HG03280 (cell line): ENCODE data around the gene CTNNA2.
"Not testable (repeated sequence)": the region's sequence is repeated elsewhere in the genome, so short reads cannot be mapped to it uniquely, and the experiment has no call there.

Source experiments
- ATAC-seq: cut with Tn5 transposase; IDR thresholded peaks from one replicate; pipeline ENCODE4 v1.9.1; 2021; ENCODE audit warnings: mild to moderate bottlenecking, moderate library complexity; ENCODE audit not compliant: unreplicated experiment

CTNNA2 gene

GRCh38 chr2:80068038-80068731 is 555.3 kb downstream of the CTNNA2 start:
- ATAC-seq, result no peak

- ATAC-seq, result no peak
Observed at GRCh38 chr2:80070587-80070986, 557.7 kb downstream of the CTNNA2 start.

- ATAC-seq, result no peak
Observed at GRCh38 chr2:80071941-80072340, 559.1 kb downstream of the CTNNA2 start.

DNA sequence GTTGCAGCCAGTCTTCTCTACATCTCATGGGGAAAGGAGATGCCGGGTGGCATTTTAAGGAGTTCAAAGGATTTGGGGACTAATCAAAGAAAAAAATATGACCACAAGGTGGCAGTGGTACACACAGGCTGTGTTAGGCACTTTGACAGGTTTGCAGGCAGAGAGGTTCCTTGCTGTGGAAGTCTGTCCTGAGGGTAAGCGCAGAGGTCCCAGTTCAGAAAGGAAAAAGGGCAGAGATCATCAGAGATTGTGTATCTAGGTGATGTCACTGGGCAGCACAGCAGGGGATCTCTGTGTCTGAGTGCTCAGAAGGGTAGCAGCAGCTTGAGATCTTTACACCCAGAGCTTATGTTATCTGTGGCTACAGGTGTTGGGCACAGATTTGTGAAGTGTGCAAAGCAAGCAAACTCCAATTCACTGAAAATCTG is 560.3 kb downstream of the CTNNA2 start:
- peak; percentile 71 for ATAC-seq

DNA sequence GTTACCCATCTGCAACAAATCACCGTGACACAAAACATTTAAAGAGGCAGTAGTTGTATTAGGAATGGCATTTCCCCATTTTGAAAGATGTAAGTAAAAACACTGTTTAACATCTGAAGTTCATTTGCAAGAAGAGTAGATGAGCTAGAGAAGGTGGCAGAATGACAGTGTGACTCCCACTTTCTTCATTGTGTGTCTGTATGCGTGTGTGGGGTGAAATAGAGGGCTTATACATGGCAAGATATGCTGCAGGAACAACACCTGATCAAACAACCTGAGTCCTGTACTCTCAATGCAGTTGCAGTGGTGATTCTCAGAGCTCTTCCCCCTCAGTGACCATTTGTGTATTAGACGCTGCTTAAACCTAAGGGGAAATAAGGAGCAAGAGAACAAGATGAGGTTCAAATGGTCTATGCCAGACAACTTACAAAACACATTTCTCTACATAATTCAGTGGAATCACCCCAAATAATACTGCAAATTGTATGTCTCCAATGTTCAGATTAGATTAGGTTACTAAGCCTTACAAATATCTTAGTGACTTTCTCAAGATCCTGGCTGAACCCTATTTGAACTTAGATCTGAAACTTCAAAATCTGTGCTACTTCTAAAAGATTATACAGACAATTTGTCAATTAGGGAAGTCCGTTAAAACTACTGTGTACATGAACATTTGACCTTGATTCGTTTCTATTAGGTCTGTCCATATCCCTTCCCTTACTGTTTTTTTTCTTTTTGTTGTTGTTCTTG is 561.6 kb downstream of the CTNNA2 start:
- ATAC-seq, result no peak

DNA sequence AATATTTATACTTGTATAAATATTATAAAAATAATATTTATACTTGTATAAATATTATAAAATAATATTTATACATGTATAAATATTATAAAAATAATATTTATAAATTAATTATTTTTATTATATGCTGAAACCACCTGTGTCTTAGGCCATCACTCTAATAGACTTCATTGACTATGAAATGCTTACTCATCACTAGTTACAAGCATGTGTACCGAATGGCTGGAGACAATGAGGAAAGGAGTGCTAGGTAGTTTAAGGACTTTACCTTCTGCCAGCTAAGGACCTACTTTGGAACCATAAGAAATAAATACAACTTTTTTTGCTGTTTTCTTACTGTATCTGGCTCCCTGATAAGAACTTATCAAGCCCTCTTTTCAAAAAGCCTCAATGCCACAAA is 562.9 kb downstream of the CTNNA2 start:
- no peak for ATAC-seq

GRCh38 chr2:80078290-80079036 is 565.6 kb downstream of the CTNNA2 start:
- no peak for ATAC-seq

DNA sequence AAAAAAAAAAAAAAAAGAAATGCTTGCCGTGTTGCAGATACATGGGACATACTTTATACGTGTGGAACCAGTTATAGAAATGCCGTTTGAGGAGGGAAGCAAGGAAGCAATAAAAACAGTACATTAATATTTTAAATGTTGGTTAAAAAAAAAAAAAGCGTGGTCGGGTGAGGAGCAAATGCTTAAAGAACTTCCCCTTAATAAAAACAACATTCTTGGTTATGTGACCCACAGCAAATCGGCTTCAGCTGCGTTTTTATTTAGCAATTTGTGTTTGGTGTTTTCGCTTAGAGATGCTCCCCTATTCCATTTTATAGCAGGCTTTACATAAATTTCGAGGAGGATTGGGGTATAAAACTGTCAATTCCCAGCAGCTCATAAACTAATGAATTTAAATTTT is 568.1 kb downstream of the CTNNA2 start:
- ATAC-seq, result no peak

- no peak for ATAC-seq
Observed at GRCh38 chr2:80086831-80087230, 574.0 kb downstream of the CTNNA2 start.

- no peak for ATAC-seq
Observed at GRCh38 chr2:80091237-80091636, 578.4 kb downstream of the CTNNA2 start.

- no peak for ATAC-seq
Observed at GRCh38 chr2:80092474-80092873, 579.6 kb downstream of the CTNNA2 start.

DNA sequence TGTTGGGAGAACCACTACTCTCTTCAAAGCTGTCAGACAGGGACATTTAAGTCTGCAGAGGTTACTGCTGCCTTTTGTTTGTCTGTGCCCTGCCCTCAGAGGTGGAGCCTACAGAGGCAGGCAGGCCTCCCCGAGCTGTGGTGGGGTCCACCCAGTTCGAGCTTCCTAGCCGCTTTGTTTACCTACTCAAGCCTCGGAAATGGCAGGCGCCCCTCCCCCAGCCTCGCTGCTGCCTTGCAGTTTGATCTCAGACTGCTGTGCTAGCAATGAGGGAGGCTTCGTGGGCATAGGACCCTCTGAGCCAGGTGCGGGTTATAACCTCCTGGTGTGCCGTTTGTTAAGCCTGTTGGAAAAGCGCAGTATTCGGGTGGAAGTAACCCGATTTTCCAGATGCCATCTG is 585.7 kb downstream of the CTNNA2 start:
- ATAC-seq, result not testable (repeated sequence)

DNA sequence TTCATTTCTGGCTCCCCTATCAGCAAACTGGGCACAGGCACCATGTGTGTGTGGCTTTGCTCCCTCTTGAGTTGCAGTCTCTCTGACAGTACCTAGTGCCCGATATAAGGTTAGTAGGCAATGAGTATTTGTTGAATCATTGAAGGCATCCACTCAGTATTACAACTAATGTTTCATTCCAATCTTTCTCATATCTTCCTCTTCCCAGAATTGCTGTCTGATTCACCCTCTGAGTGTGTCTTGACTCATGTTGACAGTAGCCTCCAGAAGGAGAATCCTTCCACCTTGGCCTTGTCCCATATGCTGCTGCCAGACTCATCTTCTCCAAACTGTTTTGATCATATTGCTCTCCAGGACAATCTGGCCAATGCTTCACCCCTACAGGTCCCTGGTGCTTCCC is 589.2 kb downstream of the CTNNA2 start:
- ATAC-seq, result no peak

DNA sequence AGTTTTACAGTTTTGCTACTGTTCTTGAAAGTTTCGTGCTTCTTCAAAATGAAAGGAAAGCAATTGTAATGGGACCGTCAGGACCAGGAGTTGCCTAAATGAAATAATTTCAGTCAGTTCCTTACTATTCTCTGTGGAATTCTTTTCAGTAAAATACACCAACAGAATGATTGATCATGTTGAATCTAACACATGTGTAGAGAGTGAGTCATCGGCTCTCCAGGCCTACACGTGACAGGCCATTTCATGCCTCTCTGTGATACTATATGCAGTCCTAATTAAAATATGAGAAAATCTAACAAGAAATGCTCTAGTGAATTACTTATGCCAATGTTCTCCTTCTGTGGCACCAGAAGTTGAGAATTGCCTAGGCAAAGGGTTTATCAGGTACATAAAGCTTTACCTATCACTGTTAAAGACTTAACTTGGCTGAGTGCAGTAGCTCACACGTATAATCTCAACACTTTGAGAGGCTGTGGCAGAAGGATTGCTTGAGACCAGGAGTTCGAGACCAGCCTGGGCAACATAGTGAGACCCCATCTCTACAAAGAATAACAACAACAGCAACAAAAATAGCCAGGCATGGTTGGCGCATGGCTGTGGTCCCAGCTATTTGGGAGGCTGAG is 592.3 kb downstream of the CTNNA2 start:
- ATAC-seq, result no peak

DNA sequence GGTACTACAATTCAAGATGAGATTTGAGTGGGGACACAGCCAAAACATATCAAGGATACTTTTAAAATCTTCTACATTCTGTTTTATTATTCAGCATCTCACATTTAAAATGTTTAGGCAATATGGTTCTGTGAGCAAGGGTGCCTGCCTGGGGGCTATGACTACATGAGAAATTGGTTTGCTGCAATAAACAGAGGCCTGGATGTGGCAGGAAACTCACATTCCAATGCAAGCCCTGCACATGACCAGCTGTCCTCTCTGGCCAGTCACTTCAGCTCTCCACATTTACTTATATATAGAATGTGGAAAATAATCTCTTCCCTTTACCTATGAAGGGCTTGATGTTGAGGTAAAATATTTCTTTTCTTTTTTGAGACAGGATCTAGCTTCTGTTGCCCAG is 598.3 kb downstream of the CTNNA2 start:
- ATAC-seq, result no peak

DNA sequence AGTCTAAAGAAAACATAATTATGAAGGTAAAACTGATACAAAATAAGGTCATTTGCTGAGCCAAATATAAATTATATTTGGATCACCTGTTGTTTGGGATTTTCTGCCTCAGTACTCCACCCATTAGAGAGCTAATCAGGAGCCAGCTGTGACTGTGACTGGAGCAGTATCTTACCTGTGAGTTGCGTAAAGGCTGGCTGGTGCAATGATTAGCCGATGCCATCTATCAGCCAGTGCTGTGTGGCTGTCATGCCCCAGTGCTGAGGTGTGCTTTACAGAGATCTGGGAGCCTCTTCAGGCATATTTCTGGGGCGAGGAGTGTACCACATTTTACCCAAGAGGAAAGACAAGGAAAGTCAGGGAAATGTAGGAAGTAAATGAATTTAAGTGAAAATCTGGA is 599.9 kb downstream of the CTNNA2 start:
- ATAC-seq, result no peak

DNA sequence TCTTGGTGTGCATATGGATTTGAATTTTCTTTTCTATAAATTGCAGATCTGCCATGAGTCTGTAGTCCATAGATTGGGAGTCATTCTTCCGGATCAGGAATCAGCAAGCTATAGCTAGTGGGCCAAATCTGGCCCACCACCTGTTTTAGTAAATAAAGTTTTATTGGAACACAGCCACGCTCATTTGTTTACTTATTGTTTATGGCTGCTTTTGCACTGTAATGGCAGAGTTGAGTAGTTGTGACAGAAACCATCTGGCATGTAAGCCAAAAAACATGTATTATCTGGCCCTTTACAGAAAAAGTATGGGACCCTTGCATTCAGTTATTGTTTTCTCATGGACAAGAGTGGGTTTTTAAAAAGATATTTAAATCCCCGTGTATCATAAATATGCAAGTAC is 600.5 kb downstream of the CTNNA2 start:
- no peak for ATAC-seq

DNA sequence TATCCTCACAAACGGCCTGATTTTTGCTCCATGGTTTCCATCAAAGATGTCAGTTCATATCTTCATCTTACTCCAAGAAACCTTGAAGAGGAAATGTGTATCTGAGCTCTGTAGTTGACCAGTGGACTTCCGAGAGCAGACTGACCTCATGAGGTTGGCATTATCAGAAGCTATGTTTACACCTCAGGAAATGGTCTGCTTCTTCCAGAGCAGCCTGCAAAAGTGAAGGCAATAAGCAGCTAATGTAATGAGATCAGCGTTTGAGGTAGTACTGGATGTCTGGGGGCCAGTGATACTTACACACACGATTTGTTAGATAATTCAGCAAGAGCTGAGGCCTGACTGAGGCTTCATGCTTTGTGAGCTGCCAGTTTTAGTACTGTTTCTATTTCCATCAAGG is 602.0 kb downstream of the CTNNA2 start:
- ATAC-seq, result no peak

DNA sequence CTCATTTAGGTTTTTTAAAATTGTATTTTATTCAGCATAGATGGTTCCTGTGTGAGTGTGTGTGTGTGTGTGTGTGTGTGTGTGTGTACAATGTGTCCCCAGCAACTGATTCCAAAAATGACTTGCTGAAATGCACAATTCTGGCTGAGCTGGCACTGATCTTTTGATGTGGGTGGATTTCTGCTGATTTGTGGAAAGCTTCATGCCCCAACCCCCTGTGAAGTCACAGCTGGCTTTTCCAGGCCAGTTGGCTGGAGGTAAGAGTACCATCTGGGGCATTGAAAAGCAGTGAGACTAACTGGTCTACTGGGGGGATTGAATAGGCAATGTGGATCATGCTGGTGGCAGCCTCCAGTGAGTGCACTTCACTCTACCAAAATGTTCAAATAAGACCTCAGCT is 604.5 kb downstream of the CTNNA2 start:
- no peak for ATAC-seq

DNA sequence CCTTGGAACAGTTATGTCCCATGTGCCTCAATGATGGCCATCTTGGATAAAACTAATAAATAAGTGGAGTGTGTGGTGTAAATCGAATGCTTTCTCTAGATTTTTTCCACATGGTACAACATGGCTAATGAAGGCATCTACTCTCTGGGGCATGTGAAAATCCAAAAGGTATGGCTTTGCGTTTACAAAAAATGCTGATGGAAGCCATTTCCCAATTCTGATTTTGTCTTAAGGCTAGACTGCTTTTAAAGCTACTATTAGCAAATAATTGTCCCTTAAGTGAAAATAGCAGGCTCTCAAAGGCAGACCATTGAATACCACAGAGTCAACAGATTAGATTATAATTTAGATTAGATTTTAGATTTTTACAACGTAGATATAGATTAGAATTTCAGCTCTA is 608.0 kb downstream of the CTNNA2 start:
- ATAC-seq, result no peak

DNA sequence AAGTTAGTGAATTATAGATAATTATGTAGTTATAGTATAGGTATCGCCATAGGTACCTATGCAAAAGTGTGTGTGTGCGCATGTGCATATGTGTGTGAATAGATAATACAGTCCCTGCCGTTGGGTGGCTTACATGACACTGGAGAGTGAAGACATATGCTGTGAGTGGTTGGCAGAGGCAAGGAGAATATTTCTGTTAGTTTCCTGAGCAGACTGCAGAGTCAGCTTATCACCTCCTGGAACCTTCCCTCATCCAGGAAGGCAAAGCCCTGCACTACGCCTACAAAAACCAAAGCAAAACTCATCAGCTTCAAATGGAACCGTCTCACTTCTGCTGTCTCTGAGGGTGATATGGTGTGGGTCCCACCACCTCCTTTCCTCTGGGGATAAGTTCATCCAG is 609.8 kb downstream of the CTNNA2 start:
- no peak for ATAC-seq
